Skeletal muscle tissue (tissue), 4 donors: Measurements from ENCODE around the gene CLMP. TPM values are rescaled to one million over a fixed set of nuclear protein-coding genes. Genes with fewer than 3 reads are reported as not detected.
"Not testable (repeated sequence)": the region's sequence is repeated elsewhere in the genome, so short reads cannot be mapped to it uniquely, and the experiment has no call there.

Experiments used
- H3K27ac ChIP-seq: one replicate; pipeline ENCODE4 v1.7.0; 2013; ENCODE audit warnings: mild to moderate bottlenecking, low read depth, low read length, inconsistent platforms
- H3K27me3 ChIP-seq, 3 donors: one replicate each; pipeline ENCODE4 v1.7.0; 2013; ENCODE audit warnings: low read length in 3 of 3; ENCODE audit not compliant: control insufficient read depth in 3 of 3, insufficient read depth in 3 of 3
- H3K36me3 ChIP-seq, 3 donors: one replicate each; pipeline ENCODE4 v1.7.0; 2013; ENCODE audit warnings: low read length in 3 of 3; ENCODE audit not compliant: control insufficient read depth in 3 of 3, insufficient read depth in 3 of 3
- H3K4me1 ChIP-seq, 3 donors: one replicate each; pipeline ENCODE4 v1.7.0; 2013; ENCODE audit warnings: low read length in 3 of 3, mild to moderate bottlenecking in 3 of 3; ENCODE audit not compliant: control insufficient read depth in 3 of 3, insufficient read depth in 3 of 3
- H3K4me3 ChIP-seq, 3 donors: one replicate each; pipeline ENCODE4 v1.7.0; 2013; ENCODE audit warnings: low read length in 3 of 3
- H3K9ac ChIP-seq, 3 donors: one replicate each; pipeline ENCODE4 v1.7.0; 2013; ENCODE audit warnings: low read length in 3 of 3, mild to moderate bottlenecking in 3 of 3, moderate library complexity in 2 of 3, low read depth in 1 of 3
- H3K9me3 ChIP-seq, 3 donors: one replicate each; pipeline ENCODE4 v1.7.0; 2013; ENCODE audit warnings: low read length in 3 of 3; ENCODE audit not compliant: control insufficient read depth in 3 of 3
- total RNA-seq: library from RNA; depleted of rRNA; stranded (reverse); fragments of >200 nt; gene quantifications from one replicate; pipeline ENCODE4 v1.2.3, GENCODE V29; 2014
- donor health status: Osteomylitis.

Gene CLMP
- total RNA-seq, 1 donor from 2014 or later: 8.9 TPM

GRCh38 chr11:123132034-123132766, 62.8 kb downstream of the CLMP start:
- H3K4me1 ChIP-seq, H3K27ac ChIP-seq, H3K9me3 ChIP-seq, H3K27me3 ChIP-seq, H3K9ac ChIP-seq, H3K36me3 ChIP-seq, H3K4me3 ChIP-seq: not testable (repeated sequence)

- Histone ChIP-seq H3K4me3 (no peak overlapping the region), H3K27ac (no peak overlapping the region), H3K27me3 (no peaks in the 10 kb centered on the region), H3K9me3 (no peaks in the 10 kb centered on the region), H3K9ac (no peak overlapping the region), H3K36me3 (no peaks in the 10 kb centered on the region), H3K4me1 (no peaks in the 10 kb centered on the region)
These were observed 65.1 kb downstream of the CLMP start for GRCh38 chr11:123129920-123130319.

- no peaks in the 10 kb centered on the region for H3K9me3 ChIP-seq
- H3K9ac ChIP-seq: no peak overlapping the region
- H3K27ac ChIP-seq: no peak overlapping the region
- no peaks in the 10 kb centered on the region for H3K36me3 ChIP-seq
- no peak overlapping the region for H3K4me3 ChIP-seq
- peaks cover 0 to 4% (median 0%) of the 10 kb centered on the region in 3 donors for H3K27me3 ChIP-seq
- H3K4me1 ChIP-seq: no peaks in the 10 kb centered on the region
These were observed 69.9 kb downstream of the CLMP start for GRCh38 chr11:123125169-123125568.

- Histone ChIP-seq H3K27ac (peak overlapping the region; percentile 44), H3K9me3 (no peaks in the 10 kb centered on the region)
These were observed 72.2 kb downstream of the CLMP start for GRCh38 chr11:123122852-123123251.

GRCh38 chr11:123122341-123122740, 72.7 kb downstream of the CLMP start:
- H3K27me3 ChIP-seq: peaks cover 0 to 4% (median 0%) of the 10 kb centered on the region in 3 donors
- H3K36me3 ChIP-seq: no peaks in the 10 kb centered on the region
- H3K4me1 ChIP-seq: no peaks in the 10 kb centered on the region
- peak overlapping the region; percentile 44 for H3K27ac ChIP-seq
- H3K9me3 ChIP-seq: no peaks in the 10 kb centered on the region
- no peak overlapping the region for H3K9ac ChIP-seq
- no peak overlapping the region for H3K4me3 ChIP-seq

More at GRCh38 chr11:123122852-123123251, 72.2 kb downstream of the CLMP start:
- Histone ChIP-seq H3K9ac (no peak overlapping the region), H3K4me1 (no peaks in the 10 kb centered on the region), H3K27me3 (peaks cover 0 to 4% (median 0%) of the 10 kb centered on the region in 3 donors), H3K4me3 (no peak overlapping the region), H3K36me3 (no peaks in the 10 kb centered on the region)

GRCh38 chr11:123116486-123116885, 78.6 kb downstream of the CLMP start:
- H3K36me3 ChIP-seq: no peaks in the 10 kb centered on the region
- no peaks in the 10 kb centered on the region for H3K27me3 ChIP-seq
- H3K9me3 ChIP-seq: peaks cover 0 to 4% (median 4%) of the 10 kb centered on the region in 3 donors
- peaks cover 4 to 7% (median 4%) of the 10 kb centered on the region in 3 donors for H3K4me1 ChIP-seq
- H3K4me3 ChIP-seq: no peak overlapping the region
- no peak overlapping the region for H3K9ac ChIP-seq
- no peak overlapping the region for H3K27ac ChIP-seq

GRCh38 chr11:123111465-123111864, 83.6 kb downstream of the CLMP start:
- H3K4me1 ChIP-seq: peaks cover 4 to 7% (median 5%) of the 10 kb centered on the region in 3 donors
- no peaks in the 10 kb centered on the region for H3K27me3 ChIP-seq
- H3K4me3 ChIP-seq: no peak overlapping the region
- no peak overlapping the region for H3K27ac ChIP-seq
- H3K9ac ChIP-seq: no peak overlapping the region
- H3K9me3 ChIP-seq: peaks cover 0 to 4% (median 4%) of the 10 kb centered on the region in 3 donors
- no peaks in the 10 kb centered on the region for H3K36me3 ChIP-seq

GRCh38 chr11:123110397-123110796, 84.7 kb downstream of the CLMP start:
- Histone ChIP-seq H3K4me1 (peaks cover 4 to 7% (median 5%) of the 10 kb centered on the region in 3 donors), H3K27me3 (no peaks in the 10 kb centered on the region), H3K36me3 (no peaks in the 10 kb centered on the region), H3K9me3 (no peaks in the 10 kb centered on the region), H3K9ac (no peak overlapping the region), H3K4me3 (no peak overlapping the region), H3K27ac (no peak overlapping the region)

- Histone ChIP-seq H3K9me3 (no peaks in the 10 kb centered on the region), H3K4me3 (no peak overlapping the region), H3K27ac (no peak overlapping the region), H3K9ac (no peak overlapping the region), H3K27me3 (no peaks in the 10 kb centered on the region), H3K4me1 (peaks cover 4 to 10% (median 8%) of the 10 kb centered on the region in 3 donors), H3K36me3 (no peaks in the 10 kb centered on the region)
These were observed 87.0 kb downstream of the CLMP start for GRCh38 chr11:123107945-123108495.

GRCh38 chr11:123104697-123105096, 90.4 kb downstream of the CLMP start:
- Histone ChIP-seq H3K4me1 (peaks cover 4 to 8% (median 8%) of the 10 kb centered on the region in 3 donors), H3K27me3 (no peaks in the 10 kb centered on the region), H3K27ac (no peak overlapping the region), H3K4me3 (no peak overlapping the region), H3K36me3 (no peaks in the 10 kb centered on the region), H3K9me3 (no peaks in the 10 kb centered on the region), H3K9ac (no peak overlapping the region)
